Activated CD4-positive, alpha-beta T cell treated with anti-CD3 and anti-CD28 coated beads for 48 hours (primary cell): Measurements from ENCODE around the gene CYP2W1.

Source experiments
- DNase-seq: peaks from one replicate; pipeline ENCODE4 v3.0.0-alpha.2; 2020

CYP2W1 gene

DNA sequence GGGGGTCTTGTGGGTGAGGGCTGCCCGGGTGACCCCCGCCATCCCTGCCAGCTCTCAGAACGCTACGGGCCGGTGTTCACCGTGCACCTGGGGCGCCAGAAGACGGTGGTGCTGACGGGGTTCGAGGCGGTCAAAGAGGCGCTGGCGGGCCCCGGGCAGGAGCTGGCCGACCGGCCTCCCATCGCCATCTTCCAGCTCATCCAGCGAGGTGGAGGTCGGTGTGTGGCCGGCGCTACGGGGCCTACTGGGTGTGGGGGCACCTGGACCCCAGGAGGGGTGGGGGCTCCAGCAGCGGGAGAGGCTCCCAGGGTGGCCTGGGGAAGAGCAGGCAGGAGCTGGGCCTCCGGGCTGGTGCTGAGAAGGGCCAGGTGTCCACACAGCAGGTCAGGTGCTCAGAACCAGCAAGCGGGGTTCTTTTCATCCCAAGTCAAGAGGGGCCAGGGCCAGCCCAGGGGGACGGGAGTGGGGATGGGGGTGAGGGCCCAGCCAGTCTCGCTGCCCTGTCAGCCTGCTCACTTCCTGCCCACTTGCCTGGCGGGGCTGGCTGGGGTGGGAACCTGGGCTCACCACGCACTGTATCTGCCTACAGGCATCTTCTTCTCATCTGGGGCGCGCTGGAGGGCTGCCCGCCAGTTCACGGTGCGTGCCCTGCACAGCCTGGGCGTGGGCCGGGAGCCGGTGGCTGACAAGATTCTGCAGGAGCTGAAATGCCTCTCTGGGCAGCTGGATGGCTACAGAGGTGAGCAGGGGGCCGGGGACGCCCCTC, 1.6 kb downstream of the CYP2W1 start:
- DNase-seq = no peak

DNA sequence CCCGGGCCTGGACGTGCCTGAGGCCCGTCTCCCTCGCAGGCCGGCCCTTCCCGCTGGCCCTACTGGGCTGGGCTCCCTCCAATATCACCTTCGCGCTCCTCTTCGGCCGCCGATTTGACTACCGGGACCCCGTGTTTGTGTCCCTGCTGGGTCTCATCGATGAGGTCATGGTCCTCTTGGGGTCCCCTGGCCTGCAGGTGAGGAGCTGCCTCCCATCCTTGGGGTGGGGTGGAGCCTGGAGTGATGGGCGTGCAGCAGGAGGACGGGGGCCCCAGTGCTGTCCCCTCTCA, 2.1 kb downstream of the CYP2W1 start:
- no peak for DNase-seq

DNA sequence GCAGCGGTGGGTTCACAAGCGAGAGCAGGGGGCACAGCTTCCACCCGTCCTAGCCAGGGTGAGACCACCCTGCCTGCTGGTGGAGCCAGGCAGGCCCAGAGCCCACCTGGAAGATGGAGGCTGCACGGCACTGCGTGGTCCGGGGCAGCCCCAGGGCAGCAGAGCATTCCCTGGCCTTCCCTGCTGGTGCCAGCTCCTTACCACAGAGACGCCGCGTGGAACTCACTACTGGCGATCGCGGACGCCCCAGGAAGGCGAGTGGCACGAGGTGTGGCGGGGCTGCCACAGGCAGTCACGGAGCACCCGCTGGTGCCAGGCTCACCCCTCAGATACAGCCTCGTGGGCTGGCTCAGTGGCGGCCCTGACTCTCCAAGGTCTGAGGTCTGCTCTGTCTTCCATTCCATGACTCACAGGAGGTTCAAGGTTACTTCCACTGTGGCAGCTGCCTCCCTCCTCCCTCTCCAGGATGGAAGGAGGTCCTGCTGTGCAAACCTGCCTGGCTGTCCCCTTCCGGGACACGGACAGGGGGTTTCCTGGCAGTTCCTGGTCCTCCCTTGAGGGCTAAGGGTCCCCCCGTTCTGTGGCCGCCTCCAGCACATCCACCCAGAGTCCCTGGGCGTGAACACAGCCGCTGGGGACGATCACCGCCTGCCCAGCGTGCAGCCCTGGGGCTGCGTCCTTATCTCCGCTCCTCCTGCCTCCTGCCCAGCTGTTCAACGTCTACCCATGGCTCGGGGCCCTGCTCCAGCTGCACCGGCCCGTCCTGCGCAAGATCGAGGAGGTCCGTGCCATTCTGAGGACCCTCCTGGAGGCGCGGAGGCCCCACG, 3.1 kb downstream of the CYP2W1 start:
- no peak for DNase-seq

DNA sequence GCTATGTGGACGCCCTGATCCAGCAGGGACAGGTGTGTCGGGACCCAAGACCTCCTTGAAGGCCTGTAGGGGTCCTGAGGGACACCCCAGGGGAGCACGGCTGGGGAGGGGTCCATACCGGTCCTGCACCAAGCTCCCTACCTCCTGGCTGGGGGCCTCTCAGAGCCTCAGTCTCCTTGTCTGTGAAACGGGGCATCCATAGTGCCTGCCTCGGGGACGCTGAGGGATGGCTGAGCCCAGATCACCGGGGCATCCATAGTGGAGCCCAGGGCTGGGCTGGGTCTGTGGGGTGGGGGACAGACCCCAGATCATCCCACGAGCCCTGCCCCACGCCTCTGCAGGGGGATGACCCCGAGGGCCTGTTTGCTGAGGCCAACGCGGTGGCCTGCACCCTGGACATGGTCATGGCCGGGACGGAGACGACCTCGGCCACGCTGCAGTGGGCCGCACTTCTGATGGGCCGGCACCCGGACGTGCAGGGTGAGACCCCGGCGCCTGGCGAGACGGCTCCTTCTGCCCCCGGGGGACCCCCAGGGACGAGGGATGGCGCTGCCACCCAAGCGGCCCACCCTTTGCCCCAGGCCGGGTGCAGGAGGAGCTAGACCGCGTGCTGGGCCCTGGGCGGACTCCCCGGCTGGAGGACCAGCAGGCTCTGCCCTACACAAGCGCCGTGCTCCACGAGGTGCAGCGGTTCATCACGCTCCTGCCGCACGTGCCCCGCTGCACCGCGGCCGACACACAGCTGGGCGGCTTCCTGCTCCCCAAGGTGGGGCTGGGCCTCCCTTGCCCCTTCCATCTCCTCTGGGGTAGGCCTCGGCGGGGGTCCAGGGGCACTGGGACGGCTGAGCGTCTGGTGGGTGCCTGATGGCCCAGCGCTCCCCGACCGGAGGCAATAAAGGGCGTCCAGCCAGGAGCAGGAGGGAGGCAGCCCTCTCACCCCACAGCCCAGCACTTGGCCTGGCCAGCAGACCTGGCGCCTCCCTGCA, 4.1 kb downstream of the CYP2W1 start:
- DNase-seq = no peak

DNA sequence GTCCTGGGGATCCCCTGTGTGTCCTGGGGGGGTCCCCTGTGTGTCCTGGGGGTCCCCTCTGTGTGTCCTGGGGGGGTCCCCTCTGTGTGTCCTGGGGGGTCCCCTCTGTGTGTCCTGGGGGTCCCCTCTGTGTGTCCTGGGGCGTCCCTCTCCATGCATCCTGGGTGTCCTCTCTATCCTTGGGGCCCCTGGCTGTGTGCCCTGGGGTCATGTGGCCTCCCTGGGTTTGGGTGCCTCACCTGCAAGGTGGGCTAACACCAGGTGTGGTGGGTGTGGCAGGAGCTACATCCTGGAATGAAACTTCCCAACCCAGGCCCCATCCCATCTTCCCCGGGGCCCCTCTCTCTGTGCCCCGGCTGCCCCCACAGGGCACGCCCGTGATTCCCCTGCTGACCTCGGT, 4.9 kb downstream of the CYP2W1 start:
- DNase-seq = no peak

DNA sequence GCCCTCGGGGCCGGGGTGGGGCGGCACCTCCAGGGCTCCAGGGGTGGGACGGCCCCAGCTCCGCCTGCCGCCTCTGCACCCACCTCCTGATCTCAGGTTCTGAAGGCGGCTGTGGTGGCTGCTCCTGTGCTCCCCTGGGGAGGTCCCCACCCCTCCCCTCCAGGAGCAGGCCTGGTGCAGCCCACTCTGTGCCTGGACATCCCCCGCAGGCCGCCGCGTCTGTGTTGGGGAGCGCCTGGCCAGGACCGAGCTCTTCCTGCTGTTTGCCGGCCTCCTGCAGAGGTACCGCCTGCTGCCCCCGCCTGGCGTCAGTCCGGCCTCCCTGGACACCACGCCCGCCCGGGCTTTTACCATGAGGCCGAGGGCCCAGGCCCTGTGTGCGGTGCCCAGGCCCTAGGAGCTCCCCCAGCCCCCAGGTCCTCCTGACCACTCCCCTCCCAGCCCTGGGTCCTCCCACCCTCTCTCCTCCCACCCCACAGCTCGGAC, 5.5 kb downstream of the CYP2W1 start:
- no peak for DNase-seq

DNA sequence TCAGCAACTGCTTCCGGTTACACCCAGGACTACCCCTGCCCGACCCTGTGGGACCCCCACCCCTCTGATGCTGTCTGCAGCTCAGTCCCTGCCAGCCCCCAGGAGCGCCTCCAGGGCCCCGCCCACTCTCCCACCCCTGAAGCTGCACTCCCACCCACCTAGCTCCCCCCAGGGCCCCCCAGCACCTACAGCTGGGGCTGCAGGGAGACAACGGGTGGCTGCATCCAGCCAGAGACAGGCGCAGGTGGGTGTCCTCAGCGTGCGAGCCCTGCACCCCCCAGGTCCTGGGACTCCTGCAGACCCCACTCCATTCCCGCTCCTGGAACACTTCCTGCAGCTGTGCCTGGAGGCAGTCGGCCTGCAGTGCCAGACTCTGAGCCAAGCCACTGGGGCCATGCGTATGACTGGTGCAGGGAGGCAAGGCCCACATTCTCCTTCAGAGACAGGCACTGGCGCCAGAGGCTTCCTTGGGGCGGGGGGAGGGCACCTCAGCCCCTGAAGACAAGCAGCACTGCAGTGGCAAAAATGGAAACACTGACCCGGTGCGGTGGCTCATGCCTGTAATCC, 6.1 kb downstream of the CYP2W1 start:
- no peak for DNase-seq

DNA sequence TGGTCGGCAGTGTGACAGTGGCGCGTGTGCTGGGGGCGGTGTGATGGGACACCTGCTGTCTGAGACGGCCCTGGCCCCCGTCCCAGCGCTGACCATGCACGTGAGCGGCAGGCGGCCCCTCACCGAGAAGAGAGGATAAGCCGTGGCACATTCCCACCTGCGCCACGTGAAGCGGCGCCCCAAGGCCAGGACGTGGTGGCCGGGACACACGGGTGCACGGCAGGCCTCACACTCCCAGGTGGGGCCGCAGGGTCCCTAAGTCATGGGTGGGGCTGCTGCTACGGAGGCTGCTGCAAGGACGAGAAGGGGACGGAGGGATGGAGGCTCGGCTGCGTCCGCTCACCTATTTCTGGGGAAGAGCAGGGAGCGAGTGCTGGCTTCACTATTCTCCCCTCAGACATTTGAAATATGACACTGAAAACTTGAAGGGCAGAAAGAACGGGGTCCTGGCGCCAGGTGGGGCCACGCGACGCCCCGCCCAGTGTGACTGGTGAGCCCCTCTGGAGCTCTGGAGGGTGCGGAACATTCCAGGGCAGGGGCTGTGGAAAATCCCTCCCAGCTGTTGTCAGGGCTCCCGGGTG, 7.5 kb downstream of the CYP2W1 start:
- DNase-seq = no peak

DNA sequence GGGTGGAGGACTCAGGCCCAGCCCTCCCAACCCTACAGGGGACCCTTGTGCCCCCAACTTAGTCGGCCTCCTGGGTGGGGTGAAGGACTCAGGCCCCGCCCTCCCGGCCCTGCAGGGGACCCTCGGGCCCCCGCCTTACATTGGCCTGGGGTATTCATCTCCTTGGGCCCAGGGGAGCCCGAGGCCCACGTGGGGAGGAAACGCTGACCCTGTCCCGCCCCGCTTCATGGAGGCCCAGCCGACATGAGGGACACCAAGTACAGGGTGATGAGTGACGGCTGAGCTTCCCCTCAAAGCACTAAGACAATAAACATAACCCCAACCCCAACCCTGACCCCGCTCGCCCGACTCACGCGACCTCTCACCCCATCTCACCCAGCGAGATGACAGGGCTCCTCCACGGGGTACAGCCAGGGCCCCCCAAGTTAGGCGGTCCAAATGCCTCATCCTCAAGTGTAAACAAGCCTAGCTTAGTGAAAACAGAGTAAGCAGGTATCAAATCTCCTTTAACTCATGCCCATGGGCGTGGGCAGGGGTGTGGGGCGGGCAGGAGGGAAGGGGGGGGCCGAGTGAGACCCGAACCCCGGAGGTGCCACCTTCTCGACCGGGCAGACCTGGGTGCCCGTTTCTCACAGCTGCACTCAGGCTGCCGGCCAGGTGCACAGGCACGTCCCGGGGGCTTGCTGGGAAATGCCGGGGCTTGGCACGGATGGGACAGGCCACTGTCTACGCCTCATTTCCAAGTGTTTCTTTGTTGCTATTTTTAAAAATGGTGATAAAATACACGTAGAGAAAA, 8.2 kb downstream of the CYP2W1 start:
- no peak for DNase-seq

DNA sequence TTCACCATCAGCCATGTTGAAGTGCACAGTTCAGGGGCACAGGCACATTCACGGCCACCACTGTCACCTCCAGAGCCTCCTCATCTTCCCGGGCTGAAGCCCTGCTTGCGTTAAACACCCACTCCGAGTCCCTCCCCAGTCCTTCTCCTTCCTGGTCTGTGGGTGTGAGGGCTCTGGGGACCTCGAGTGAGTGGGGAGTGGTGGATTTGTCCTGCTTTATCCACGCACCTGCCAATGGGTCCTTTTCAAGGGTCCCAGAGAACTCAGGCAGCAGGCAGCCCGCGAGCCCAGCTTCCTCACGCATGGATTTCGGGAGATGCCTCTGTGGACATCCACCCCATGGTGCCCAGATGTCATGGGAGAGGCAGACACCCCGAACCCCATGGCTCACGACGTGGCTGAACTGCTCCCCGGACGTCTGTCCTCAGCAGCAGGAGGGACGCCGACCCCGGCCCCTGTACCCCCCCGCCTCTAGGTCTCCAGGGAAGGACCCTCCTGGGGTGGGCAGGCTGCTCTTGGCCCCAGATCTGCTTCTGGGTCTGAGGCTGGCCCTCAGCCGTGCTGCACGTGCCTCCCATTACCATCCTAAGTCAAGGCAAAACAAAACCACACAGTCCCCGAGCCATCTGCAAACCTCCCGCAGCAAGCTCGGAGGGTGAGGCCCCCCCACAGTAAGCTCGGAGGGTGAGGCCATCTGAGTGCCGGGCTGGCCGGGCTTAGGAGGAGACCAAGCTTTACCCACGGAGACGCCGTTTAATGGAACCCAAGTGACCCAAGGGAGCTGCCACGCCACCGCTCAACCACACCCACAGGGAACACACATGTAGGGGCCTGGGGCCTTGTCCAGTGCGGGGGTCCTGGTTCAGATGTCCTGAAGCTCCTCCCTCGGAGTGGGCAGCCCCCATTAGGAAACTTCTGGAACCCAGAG, 9.0 kb downstream of the CYP2W1 start:
- no peak for DNase-seq

DNA sequence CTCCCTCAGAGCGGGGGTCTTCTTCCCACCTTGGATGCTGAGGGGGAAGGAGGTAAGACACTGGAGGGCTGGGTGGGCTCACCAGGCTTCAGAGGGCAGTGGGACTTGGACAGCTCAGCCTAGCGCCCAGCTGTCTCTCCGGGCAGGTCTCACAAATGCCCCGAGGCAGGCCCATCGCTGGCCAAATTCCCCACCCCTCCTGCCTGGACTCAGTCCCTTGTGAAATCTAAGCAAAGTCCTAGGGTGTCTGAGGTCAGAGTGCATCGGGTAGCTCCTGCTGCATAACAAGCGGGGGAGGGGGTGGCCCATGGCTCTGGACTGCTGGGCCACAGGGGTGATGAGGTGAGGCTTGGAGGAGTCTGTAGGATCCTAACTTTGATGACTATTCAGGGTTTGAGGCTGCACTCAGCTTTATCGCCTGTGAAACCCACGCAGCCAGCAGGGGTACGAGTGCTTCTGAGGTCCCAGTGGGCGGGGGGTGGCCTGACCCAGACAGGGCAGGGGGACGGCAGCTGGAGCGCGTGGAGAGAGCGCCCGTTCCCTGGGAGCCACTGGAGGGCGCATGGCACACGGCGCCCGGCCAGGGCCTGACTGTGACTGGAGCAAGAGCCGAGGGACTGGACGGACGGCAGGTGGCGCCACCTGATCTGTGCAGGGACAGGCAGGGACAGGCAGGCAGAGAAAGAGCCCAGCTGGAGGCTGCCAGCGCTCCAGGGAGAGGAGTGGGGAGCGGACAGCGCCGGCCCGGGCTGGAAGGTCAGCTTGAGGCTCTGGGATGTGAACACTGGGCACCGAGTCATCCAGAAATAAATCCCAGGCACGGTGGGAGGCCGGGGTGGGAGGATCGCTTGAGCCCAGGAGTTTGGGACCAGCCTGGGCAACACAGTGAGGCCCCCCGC, 10.0 kb downstream of the CYP2W1 start:
- peak; percentile 97 for DNase-seq

DNA sequence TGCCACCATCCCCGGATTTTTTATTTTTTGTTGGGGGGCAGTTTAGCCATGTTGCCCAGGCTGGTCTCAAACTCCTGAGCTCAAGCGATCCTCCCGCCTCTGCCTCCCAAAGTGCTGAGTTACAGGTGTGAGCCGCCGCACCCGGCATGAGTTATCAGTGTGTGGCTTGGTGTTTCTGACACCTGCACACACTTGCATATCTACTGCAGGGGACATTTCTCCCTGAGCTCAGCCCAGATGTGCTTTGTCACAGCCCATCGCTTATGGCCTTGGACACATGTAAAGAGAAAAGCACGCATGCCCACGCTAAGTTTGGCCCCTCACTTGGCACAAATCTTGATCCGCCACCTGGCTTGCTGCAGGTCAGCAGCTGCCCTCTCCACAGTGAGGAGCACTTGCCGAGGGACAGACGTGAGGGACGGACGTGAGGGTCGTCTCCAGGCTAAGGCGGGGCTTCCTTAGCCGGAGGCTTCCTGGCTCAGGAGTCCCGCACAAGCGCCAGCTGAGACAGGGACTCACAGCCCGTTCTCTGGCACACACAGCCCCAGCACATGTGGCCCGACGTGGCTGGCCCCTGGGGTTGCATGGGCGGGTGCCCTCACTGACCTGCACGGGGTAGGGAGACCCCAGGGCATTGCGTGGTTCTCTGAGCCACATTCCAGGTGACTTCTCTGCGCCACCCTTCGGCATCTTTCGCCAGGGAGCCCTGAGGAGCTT, 11.8 kb downstream of the CYP2W1 start:
- DNase-seq = no peak

DNA sequence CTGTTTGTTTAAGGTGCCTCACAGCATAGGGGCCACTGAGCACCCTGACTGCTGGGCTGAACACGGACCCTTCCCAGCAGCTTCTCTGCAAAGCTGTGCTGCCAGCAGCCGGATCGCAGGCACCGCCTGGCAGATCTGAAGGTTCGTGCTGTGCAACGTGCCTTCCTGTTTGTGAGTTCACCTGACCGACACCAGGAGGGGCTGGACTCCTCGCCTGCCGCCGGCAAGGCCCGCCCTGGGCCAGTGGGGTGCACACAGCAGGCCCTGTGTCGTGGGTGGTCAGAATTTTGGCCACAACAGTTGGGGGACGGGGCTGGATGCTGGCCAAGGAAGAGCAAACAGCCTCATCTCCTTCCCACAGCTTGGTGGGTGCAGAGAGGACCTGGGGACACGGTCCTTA, 12.6 kb downstream of the CYP2W1 start:
- DNase-seq = no peak

DNA sequence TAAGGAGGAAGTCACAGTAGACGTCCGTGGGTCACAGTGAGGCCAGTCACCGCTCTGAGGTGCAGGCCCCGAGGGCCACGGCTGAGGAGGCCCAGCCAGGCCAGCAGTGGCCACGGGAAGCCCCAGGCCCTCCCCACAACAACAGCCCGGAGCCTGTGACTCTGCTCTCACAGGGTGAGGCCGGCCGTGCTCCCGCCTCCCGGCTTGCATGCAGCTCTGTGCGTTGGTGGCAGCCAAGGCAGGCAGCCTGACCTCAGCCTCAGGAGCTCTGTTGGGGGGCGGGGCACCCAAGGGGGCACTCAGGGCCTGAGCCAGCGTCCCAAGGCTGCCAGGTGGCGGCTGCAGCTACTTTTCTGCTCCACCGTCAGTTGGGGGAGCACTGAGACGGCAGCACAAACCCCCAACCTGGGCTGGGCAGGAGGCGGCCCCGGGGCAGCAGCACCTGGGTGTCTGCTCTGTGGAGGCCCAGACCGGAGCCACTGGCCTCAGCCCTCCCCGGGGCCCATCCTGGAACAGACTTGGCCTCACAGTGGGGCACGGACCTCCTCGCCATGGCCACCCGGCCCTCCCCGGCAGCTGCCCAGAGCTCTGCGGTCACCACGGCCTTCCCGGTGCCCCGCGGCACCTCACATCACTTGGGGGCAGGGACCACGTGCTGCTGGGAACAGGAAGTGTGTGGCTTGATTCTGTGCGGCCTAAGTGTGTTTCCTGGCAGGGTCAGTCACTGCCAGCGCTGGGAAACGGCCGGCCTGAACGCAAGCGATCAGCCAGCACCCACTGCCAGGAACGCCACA, 13.3 kb downstream of the CYP2W1 start:
- DNase-seq = no peak

DNA sequence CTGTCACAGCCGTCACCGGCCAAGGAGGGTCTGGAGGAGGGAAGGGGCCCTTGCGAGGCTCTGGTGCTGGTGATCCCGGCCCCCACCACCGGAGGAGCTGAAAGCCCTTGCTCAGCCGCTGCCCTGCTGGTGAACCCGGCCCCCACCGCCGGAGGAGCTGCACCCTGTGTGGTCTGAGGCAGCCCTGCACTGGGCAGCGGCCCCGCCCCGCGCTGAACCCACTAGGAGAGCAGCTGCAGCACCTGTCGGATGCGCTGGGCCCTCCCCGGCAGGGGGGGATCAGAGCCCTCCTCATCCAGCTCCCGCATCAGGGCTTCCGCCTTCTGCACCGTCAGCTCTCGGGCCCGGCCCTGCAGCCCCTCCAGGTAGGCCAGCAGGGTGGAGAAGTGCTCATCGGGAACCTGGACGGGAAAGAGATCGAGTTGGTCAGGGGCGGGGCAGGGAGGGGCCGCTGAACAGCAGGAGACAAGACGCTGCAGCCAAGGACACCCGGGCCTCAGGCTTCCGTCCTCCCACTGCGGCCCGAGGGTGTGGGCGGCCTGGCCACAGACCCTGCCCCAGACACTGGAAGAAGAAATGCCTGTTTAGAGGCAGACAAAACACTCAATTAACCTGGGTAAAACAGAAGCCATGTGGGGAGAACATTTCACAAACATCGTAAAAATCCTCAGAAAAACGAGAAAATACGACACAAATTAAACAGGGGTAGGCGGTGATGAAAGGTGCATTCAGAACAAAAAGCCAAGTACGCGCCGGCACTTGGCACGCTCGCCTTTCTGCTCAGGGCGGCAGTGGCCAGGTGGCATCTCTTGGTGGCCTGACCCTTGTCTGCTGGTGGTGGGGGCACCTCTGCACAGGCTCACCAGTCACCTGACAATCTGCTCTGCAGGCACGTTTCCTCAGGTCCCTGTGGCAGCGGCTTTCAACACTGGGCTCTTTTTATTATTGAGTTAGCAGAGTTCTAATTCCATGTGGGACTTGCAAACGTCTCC, 14.7 kb downstream of the CYP2W1 start:
- DNase-seq = no peak

DNA sequence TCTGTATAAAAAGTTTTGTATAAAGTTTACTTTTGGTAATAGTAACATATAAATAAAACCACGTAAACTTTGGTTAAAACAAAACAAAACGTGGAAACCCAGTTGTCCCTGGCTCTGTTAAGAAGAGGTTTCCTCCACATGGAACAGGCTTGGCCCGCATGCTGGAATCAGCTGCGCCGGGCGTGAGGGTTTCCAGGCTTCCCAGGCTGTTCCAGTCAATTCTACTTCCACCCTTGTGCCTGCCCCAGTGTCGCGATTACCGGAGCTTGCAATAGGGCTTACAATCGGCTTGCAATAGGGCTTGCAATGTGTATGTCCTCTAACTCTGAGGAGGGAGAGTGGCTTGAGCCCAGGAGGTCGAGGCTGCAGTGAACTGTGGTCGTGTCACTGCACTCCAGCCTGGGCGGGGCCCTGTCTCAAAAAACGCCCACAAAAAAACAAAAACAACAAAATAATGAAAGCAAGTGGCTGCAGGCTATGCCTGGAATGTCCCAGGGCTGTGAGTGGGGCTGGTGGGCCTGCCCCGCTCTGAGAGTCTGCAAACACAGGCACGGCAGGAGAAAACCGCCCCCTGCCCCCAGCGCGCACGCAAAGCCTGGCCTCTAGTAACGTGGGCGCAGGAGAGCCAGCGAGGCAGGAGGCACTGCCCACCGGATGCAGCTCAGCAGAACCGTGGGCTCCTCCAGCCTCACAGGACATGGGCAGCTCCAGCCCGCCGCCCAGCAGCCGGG, 16.3 kb downstream of the CYP2W1 start:
- no peak for DNase-seq
